ENCODE measurements around the gene MLXIP. TPM values are rescaled to one million over a fixed set of nuclear protein-coding genes. Genes with fewer than 3 reads are reported as not detected.

Gene MLXIP
- total RNA-seq, 3 donors from 2014 or later, result 194 to 230 (median 201) TPM

DNA sequence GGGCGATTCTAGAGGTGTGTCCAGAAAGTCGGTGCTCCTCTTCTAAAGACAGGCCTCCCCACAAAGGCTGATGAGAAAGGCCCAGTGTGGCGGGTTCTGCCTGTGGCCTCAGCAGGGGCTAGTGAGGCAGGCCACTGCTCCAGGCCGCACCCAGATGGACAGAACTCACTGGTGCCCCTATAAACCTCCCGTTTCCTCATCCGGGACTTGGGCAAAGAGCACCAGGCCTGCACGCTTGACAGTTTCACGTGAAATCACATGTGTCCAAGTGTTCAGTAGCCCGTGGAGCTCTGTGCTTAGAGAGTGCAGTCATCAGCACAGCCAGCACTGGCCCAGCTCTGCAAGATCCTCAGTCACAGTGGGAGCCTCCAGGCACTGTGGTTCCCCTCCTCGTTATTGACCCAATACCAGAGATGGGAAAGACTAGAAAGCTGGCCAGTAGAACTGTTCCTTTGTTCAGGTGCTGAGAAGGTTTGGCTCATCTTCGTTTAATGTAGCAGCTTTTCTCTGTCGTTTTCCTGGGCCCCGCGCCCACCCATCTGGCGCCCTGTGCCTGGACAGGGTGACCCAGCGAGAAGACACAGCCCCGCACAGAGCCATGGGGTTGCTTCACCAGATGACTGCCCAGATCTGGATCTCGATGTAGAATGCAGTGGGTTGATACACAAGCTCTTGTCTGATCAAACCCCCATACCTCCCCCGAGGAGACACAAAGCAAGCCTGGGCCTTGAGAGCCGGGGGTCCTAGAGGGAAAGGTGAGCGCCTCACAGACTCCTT lies 69.1 kb downstream of the MLXIP start:
- DNase-seq, result no peak
- no peak for TF ChIP-seq CTCF (IDR thresholded peaks at IDR 0.05)
- Histone ChIP-seq H3K4me1 (ENCODE audit: low read depth) (no peaks in the 10 kb centered on the region), H3K36me3 (ENCODE audit: low read depth) (peaks cover under 1% of the 10 kb centered on the region), H3K4me3 (no peak overlapping the region), H3K9me3 (no peaks in the 10 kb centered on the region)
- peak; percentile 50 for ATAC-seq
- intact Hi-C loops (cut with DNase I, micrococcal nuclease), result no loop called here

DNA sequence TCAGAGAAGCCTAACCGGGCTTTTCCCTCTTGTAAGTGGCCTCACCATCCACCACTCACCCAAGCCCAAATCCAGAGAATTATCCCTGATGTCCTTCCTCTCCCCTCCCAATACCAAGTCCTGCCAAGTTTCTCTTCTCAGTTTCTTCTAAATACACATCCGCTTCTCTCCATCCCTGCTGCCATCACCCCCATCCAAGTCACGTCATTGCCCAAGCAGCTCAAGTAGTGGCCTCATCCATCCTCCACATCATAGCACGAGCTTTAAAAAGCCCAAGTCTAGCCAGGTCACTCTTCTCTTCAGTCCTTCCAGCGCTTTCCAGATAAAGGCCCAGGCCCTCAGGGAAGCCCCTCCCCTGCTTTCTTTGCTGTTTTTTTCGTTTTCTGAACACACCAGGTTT lies 70.1 kb downstream of the MLXIP start:
- DNase-seq (no peak), ATAC-seq (peak; percentile 8)
- H3K36me3 ChIP-seq (ENCODE audit: low read depth), result no peaks in the 10 kb centered on the region
- H3K4me1 ChIP-seq (ENCODE audit: low read depth), result no peaks in the 10 kb centered on the region
- H3K4me3 ChIP-seq, result no peak overlapping the region
- intact Hi-C loops (cut with DNase I, micrococcal nuclease), result no loop called here
- no peak for TF ChIP-seq CTCF (IDR thresholded peaks at IDR 0.05)
- H3K9me3 ChIP-seq, result no peaks in the 10 kb centered on the region

- H3K36me3 ChIP-seq (ENCODE audit: low read depth), result no peaks in the 10 kb centered on the region
- DNase-seq (no peak), ATAC-seq (no peak)
- TF ChIP-seq CTCF (IDR thresholded peaks at IDR 0.05), result no peak
- no peak overlapping the region for H3K4me3 ChIP-seq
- no peaks in the 10 kb centered on the region for H3K4me1 ChIP-seq (ENCODE audit: low read depth)
- H3K9me3 ChIP-seq, result no peaks in the 10 kb centered on the region
- intact Hi-C loops (cut with DNase I, micrococcal nuclease), result no loop called here
Measured at GRCh38 chr12:122150127-122150681, 71.6 kb downstream of the MLXIP start.

GRCh38 chr12:122152754-122153153 lies 74.2 kb downstream of the MLXIP start:
- no peaks in the 10 kb centered on the region for H3K4me1 ChIP-seq (ENCODE audit: low read depth)
- ATAC-seq, result no peak
- no peaks in the 10 kb centered on the region for H3K36me3 ChIP-seq (ENCODE audit: low read depth)
- intact Hi-C loops (cut with DNase I, micrococcal nuclease), result no loop called here
- H3K4me3 ChIP-seq, result no peak overlapping the region
- no peak for DNase-seq
- TF ChIP-seq CTCF (IDR thresholded peaks at IDR 0.05), result no peak
- H3K9me3 ChIP-seq, result no peaks in the 10 kb centered on the region

DNA sequence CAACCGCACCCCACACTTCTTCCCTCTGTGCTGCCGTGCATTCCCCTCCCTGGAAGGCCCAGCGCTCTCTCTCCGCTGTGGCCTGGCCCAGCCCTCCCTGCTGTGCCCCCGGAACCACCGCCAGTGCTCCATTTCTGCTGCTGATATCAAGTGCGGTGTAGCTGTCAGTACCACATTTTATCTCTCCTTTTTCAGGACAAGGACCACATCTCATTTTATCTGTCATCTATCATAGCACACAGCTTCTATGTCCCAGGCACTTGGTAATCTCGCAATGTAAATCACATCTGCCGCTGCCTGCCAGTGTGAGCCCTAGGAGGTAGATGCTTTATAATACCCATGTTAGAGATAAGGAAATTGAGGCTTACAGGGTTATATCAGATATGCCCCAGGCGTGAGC lies 77.1 kb downstream of the MLXIP start:
- ATAC-seq, result no peak
- H3K4me1 ChIP-seq (ENCODE audit: low read depth), result no peaks in the 10 kb centered on the region
- no peak for DNase-seq
- H3K4me3 ChIP-seq, result no peak overlapping the region
- intact Hi-C loops (cut with DNase I, micrococcal nuclease), result no loop called here
- TF ChIP-seq CTCF (IDR thresholded peaks at IDR 0.05), result no peak
- no peaks in the 10 kb centered on the region for H3K36me3 ChIP-seq (ENCODE audit: low read depth)
- H3K9me3 ChIP-seq, result no peaks in the 10 kb centered on the region

Data from mucosa of descending colon (tissue), 3 donors.